H1 (cell line): ENCODE data around the gene COL26A1. TPM values are rescaled to one million over a fixed set of nuclear protein-coding genes. Genes with fewer than 3 reads are reported as not detected.

Experiments
- ASH2L ChIP-seq: fragments of 200-600, 300-600 bp; sonication (generic); IDR thresholded peaks from one replicate; pipeline ENCODE4 v1.7.1; 2017; ENCODE audit warnings: low read length
- BRCA1 ChIP-seq: IDR thresholded peaks from 2 replicates; pipeline ENCODE4 v1.6.1; 2012; ENCODE audit warnings: low read depth, low read length, improper control_type of control experiment
- CBX8 ChIP-seq: fragments of 300-800, 300-1000 bp; sonication (generic); IDR thresholded peaks from 2 replicates; pipeline ENCODE4 v1.7.1; 2016; ENCODE audit warnings: low read depth, low read length, borderline replicate concordance
- CREB1 ChIP-seq: IDR thresholded peaks from 2 replicates; pipeline ENCODE4 v1.6.1; 2012; ENCODE audit warnings: inconsistent platforms
- EGR1 ChIP-seq: IDR thresholded peaks from 2 replicates; pipeline ENCODE4 v1.6.1; 2011; ENCODE audit warnings: low read depth, low read length, borderline replicate concordance
- EZH2 ChIP-seq: fragments of 200-600 bp; sonication (generic); IDR thresholded peaks from 2 replicates; pipeline ENCODE4 v1.7.1; 2012; ENCODE audit warnings: low read depth, mild to moderate bottlenecking, moderate library complexity, low read length, inconsistent platforms; ENCODE audit not compliant: severe bottlenecking
- FOSL1 ChIP-seq: IDR thresholded peaks from 2 replicates; pipeline ENCODE4 v1.6.1; 2011; ENCODE audit warnings: mild to moderate bottlenecking, low read depth, low read length, moderate library complexity; ENCODE audit not compliant: insufficient read depth
- GABPA ChIP-seq: IDR thresholded peaks from 2 replicates; pipeline ENCODE4 v1.6.1; 2011; ENCODE audit warnings: mild to moderate bottlenecking, low read length, moderate library complexity, borderline replicate concordance; ENCODE audit not compliant: insufficient read depth
- JUN ChIP-seq: IDR thresholded peaks from 2 replicates; pipeline ENCODE4 v1.6.1; 2011; ENCODE audit warnings: low read depth, mild to moderate bottlenecking, improper control_type of control experiment, low read length
- MAFK ChIP-seq: IDR thresholded peaks from 2 replicates; pipeline ENCODE4 v1.6.1; 2012; ENCODE audit warnings: low read depth, mild to moderate bottlenecking, improper control_type of control experiment, low read length
- MAX ChIP-seq: IDR thresholded peaks from 2 replicates; pipeline ENCODE4 v1.6.1; 2012; ENCODE audit warnings: inconsistent platforms
- POLR2AphosphoS5 ChIP-seq: IDR thresholded peaks from 2 replicates; pipeline ENCODE4 v1.6.1; 2011; ENCODE audit warnings: low read depth, low read length
- RAD21 ChIP-seq, 2 experiments: IDR thresholded peaks in 1 of 2; conservative IDR thresholded peaks in 1 of 2; 2 replicates each; pipeline ENCODE4 v1.6.1; 2011; ENCODE audit warnings: low read depth in 2 of 2, low read length in 2 of 2, improper control_type of control experiment in 1 of 2, inconsistent platforms in 1 of 2, mild to moderate bottlenecking in 1 of 2, moderate library complexity in 1 of 2
- RBBP5 ChIP-seq: IDR thresholded peaks from 2 replicates; pipeline ENCODE4 v1.7.1; 2012; ENCODE audit warnings: low read depth, mild to moderate bottlenecking, inconsistent platforms, low read length, moderate library complexity, borderline replicate concordance
- RFX5 ChIP-seq: IDR thresholded peaks from 2 replicates; pipeline ENCODE4 v1.6.1; 2011; ENCODE audit warnings: low read depth, low read length, improper control_type of control experiment, borderline replicate concordance
- RNF2 ChIP-seq: fragments of 200-900, 300-1000 bp; sonication (generic); IDR thresholded peaks from 2 replicates; pipeline ENCODE4 v1.7.1; 2016; ENCODE audit warnings: borderline replicate concordance, low read depth, mild to moderate bottlenecking, antibody characterized with exemption, low read length; ENCODE audit not compliant: poor library complexity, severe bottlenecking; ENCODE audit errors: missing control alignments
- RXRA ChIP-seq: IDR thresholded peaks from 2 replicates; pipeline ENCODE4 v1.6.1; 2011; ENCODE audit warnings: low read depth, mild to moderate bottlenecking, low read length, moderate library complexity; ENCODE audit not compliant: insufficient read depth
- SP4 ChIP-seq: IDR thresholded peaks from 2 replicates; pipeline ENCODE4 v1.6.1; 2012; ENCODE audit warnings: low read length, inconsistent platforms
- SRF ChIP-seq: IDR thresholded peaks from 2 replicates; pipeline ENCODE4 v1.6.1; 2011; ENCODE audit warnings: mild to moderate bottlenecking, low read depth, low read length, moderate library complexity
- SUZ12 ChIP-seq: fragments of 200-600 bp; sonication (generic); IDR thresholded peaks from 2 replicates; pipeline ENCODE4 v1.6.1; 2012; ENCODE audit warnings: mild to moderate bottlenecking, inconsistent platforms, low read length, moderate library complexity, mixed read lengths
- TAF1 ChIP-seq: IDR thresholded peaks from 2 replicates; pipeline ENCODE4 v1.6.1; 2011; ENCODE audit warnings: mild to moderate bottlenecking, low read depth, low read length
- TAF7 ChIP-seq: optimal IDR thresholded peaks from 2 replicates; pipeline ENCODE3; 2011; ENCODE audit warnings: low read depth, mild to moderate bottlenecking, inconsistent platforms, low read length, moderate library complexity, borderline replicate concordance
- TBP ChIP-seq: IDR thresholded peaks from 2 replicates; pipeline ENCODE4 v1.6.1; 2011; ENCODE audit warnings: low read depth, low read length, improper control_type of control experiment
- polyA plus RNA-seq, 7 experiments: library from polyadenylated mRNA; depleted of rRNA in 3 of 7; stranded (reverse) in 5 of 7; unstranded in 2 of 7; fragments of >200 nt in 5 of 7; fragments of 200-250 nt in 2 of 7; gene quantifications; 1 replicate in 5 of 7; 2 replicates in 1 of 7; 4 replicates in 1 of 7; pipeline versions ENCODE4 v1.2.1 to v1.2.3, GENCODE V29; 2011 to 2013; ENCODE audit warnings: missing spikeins in 2 of 7, mixed read lengths in 2 of 7
- total RNA-seq: library from RNA; stranded (reverse); fragmentation: NEBNext Ultra II Directional; extraction: Animal tissue kit (Norgen Biotek cat#: 25700); gene quantifications from 2 replicates; pipeline ENCODE4 v1.2.1, GENCODE V29; 2021

Gene COL26A1
- total and polyA plus RNA-seq, 2 of the 8 experiments (the other 6 are each of a cell fraction or from before 2014, with no cell fraction given): 51.1 to 68.8 TPM

- TF ChIP-seq CBX8 (no peak), ASH2L (peak; percentile 62), POLR2AphosphoS5 (peak; percentile 36; the same call in 1 of the 2 replicates), SUZ12 (no peak), EZH2 (no peak), MAX (peak; percentile 50), RFX5 (no peak), FOSL1 (no peak), RNF2 (no peak), TBP (peak; percentile 48), GABPA (peak; percentile 31; the same call in 1 of the 2 replicates), SP4 (no peak), SRF (no peak), TAF1 (peak; percentile 71), RAD21 (IDR thresholded peaks at IDR 0.05 in 1 of 2, conservative IDR thresholded peaks at IDR 0.05 in 1 of 2; ENCODE audit: low read depth in 2 of 2, low read length in 2 of 2) (peak; percentile 76 to 86), BRCA1 (no peak), TAF7 (peak; percentile 65), CREB1 (0 out of 2 replicates have a peak, but pooled peaks have one; percentile 24), RXRA (no peak), EGR1 (0 out of 2 replicates have a peak, but pooled peaks have one; percentile 6), MAFK (no peak), RBBP5 (no peak), JUN (no peak)
Measured at GRCh38 chr7:101363734-101364374, 1.2 kb downstream of the COL26A1 start (continued).
